Stimulated activated CD4-positive, alpha-beta T cell treated with anti-CD3 and anti-CD28 coated beads, Interleukin-4, amount 100 ng/mL, for 1 hour (primary cell): ENCODE data around the gene NPAS1.

Source experiments
- DNase-seq: peaks from one replicate; pipeline ENCODE4 v3.0.0-alpha.2; 2020

The NPAS1 gene

DNA sequence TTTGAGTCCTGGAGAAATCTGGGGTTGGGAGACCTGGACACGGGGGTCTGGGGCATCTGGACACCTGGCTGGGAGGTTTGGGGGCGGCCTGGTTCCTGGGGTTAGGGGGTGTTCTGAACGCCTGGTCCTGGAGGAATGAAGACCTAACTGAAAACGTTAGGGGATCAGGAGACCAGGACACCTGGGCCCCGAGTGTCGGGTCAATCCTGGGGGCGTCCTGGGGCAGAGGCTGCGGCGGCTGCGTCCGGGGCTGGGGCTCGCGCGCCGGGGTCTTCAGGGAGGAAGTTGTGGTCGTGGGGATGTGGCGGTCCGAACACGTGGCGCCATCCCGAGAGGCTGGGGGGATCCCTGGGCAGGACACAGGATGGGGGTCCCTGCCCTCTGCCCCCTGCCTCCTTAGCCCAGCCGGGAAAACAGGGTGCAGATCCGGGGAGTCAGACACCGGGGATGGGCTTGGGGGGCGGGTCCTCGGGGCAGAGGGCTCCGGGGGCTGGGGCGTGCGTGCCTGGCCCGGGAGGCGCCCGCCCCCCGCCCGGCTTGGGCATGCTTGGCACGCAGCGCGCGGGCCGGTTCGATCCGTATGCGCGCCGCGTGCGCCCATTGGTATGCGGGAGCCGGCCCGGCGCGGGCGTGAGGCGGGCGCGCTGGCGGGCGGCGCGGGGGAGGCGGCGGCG lies 632 bp downstream of the NPAS1 start:
- no peak for DNase-seq

DNA sequence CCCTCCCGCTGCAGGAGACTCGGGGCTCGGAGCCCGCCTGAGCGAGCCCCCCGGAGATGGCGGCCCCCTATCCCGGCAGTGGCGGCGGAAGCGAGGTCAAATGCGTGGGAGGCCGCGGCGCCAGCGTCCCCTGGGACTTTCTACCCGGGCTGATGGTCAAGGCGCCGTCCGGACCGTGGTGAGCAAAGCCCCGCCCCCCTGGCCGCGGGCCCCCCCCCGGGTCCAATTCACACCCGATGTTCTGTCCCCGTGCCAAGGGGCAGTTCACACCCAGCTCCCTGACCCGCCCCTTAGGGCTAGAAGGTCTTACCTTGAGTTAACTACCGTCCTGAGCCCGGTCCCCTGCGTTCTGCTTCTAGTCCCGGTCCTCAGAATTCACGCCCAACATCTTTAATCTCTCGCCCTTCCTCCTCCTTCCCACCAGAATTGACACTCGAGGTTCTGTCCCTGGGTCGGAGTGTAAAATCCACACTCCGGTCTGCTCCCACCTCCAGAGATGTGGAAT lies 1.4 kb downstream of the NPAS1 start:
- DNase-seq = no peak

DNA sequence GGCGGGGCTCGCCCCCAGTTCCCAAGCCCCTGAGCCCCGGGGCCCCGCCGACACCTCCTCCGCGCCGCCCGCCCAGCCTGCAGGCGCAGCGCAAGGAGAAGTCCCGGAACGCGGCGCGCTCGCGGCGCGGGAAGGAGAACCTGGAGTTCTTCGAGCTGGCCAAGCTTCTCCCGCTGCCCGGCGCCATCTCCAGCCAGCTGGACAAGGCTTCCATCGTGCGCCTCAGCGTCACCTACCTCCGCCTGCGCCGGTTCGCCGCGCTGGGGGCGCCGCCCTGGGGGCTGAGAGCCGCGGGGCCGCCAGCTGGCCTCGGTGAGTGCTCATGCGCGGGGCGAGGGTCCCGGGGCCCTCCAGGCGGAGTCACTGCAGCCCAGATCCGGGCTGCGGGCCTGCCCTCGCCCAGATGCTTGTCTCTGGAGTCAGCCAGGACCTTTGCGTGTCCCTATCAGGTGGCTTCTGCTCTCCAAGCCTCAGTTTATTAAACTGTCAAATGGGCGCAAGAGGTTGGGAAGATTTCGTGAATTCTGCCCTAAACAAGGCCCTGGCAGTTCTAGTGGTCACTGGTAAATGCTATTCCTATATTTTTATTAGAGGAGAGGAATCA lies 2.0 kb downstream of the NPAS1 start:
- no peak for DNase-seq

DNA sequence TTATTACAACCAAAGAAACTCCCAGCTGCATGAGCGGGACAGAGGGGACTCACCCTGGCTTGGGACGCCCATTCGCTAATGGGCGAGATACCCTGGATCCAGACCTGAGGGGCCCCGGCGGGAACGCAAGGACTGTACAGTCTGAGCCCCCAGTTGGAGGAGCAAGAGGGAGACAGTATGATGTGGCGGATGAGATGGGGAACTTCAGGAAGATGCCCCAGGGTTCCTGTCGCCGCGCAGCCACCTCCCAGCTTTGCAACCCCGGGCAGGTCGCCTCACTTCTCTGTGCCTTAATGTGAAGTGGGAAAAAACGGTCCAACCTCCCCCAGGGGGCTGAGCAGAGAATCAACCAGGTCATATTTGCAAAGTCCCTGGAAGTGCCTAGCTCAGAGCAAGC lies 2.5 kb downstream of the NPAS1 start:
- no peak for DNase-seq

DNA sequence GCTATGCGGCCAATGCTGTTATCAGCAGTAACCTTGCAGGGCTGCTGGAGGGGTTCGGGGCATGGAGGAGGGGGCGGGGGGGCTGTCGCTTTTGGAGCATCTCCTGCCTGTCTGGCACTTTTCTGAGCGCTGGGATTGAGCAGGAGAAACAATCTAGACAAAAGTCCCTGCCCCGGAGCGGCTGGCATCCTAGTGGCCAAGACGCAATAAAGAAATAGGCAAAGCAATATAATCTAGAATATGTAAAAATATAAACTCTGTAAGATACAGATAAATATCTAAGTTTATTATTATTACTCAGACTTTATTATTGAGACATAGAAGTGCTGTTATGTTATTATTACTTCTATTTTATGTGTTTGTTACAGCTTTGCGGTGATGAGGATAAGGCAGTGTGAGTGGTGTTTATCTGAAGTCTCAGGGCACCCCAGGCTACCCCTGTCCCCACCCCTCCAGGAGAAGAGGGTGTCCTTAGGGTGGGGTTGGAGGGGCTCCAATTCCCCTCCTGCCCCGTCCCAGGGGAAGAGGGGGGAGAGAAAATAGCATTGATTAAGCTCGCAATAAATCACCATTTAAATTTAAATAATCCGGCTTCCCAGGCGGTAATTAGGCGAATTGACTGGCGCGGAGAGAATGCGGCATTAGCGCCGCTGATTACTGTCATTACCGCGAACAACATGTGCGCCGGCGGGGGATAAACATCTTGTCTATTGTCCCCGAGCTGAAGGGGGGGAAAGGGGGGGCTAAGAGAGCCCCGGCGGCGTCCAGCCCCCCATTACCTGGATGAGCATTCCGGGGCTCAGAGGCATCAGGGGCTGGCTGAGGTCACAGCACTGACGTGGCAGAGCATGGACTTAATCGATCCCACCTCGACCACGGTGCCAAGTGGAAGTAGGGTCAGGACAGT lies 3.2 kb downstream of the NPAS1 start:
- DNase-seq = no peak

DNA sequence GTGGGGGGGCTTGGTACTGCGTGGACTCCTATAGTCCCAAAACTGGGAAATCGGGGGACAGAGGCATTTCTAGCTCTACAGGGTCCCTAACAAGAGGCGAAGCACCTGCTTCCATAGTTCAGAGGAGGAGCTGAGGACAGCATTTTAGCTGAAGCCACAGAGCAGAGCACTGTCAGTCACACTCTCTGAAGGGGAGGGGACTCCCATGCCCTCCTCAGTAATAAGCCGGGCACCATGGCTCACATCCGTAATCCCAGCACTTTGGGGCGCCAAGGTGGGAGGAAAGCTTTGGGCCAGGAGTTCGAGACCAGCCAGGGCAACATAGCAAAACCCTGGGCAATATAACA lies 3.8 kb downstream of the NPAS1 start:
- DNase-seq = no peak

DNA sequence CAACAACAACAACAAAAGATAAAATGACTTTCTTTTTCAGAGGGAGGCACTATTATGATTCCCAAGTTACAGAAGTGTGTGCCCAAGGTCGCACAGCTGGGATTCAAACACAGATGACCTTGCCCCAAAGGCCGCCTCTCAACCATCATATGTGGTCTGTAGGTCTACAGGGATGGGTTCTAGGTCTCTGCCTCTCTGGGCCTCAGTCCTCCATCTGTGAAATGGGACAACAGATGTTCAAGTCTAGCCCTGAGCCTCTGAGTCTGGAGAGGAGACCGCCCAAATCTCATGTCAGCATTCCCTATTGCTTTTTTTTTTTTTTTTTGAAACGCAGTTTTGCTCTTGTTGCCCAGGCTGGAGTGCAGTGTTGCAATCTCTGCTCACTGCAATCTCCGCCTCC lies 4.9 kb downstream of the NPAS1 start:
- DNase-seq = no peak

DNA sequence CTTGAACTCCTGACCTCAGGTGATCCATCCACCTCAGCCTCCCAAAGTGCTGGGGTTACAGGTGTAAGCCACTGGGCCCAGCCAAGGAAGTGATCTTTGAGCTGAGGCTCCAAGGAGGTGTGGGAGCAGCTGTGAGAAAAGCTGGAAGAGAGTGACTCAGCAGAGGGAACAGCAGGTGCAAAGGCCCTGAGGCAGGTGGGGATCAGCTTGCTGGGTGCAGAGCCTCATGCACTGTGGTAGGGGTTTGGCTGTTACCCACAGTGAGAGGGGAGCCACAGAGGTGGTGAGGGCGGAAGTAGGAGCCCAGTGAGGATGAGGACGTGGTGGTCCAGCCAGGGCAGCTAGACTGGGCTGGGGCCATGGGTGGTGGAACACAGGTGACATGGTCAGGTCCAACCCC lies 6.5 kb downstream of the NPAS1 start:
- DNase-seq = no peak

DNA sequence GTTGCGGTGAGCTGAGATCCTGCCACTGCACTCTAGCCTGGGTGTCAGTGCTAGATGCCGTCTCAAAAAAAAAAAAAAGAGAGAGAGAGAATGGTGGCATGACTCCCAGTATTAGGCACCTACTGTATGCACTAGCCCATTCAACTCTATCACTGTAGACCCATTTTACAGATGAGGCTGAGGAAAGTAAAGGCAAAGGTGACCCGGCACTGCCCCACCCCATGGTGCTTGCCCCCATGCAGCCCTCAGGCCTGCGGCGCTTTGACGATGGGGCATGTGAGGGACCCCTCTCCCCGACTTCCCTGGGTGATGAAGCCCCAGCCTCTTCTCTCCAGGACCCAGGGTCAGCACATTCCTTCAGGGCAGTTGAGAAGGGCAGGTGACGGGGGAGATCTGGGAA lies 7.3 kb downstream of the NPAS1 start:
- DNase-seq = no peak

DNA sequence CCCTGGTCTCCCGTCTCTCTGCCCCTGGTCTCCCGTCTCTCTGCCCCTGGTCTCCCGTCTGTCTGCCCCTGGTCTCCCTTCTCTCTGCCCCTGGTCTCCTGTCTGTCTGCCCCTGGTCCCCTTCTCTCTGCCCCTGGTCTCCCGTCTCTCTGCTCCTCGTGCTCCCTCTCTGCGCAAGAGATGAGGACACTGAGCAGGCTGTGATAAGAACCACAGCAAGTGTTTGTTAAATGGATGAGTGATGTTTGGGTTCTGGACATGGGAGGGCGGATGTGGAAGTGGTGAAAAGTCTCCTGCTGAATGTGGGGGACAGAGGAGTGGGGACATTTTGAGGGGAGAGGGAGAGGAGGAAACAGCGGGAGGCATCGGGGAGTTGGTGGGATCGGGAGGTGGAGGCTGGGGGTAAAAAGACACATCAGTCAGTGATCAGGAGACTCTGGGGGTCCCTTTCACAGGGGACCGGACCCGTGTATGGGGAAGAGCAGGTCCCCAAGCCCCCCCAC lies 8.0 kb downstream of the NPAS1 start:
- no peak for DNase-seq

DNA sequence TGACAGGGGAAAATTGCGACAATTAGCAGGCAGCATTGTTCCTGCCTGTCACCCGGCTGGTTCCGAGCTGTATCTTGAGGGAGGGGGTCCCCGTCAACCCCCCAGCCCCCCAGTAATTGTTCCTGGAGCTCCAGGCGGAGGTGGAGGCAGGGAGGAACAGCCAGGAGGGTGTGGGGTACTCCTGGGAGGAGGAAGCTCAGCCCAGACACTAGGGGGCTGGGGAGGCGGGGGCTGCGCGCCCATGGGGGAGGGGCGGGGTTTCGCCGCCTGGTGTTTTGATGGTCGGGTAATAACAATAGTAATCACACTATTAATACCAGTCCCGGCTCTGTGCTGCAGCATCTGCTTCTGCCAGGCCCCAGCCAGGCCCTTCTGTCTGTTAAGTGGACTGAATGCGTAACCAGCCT lies 8.6 kb downstream of the NPAS1 start:
- no peak for DNase-seq

DNA sequence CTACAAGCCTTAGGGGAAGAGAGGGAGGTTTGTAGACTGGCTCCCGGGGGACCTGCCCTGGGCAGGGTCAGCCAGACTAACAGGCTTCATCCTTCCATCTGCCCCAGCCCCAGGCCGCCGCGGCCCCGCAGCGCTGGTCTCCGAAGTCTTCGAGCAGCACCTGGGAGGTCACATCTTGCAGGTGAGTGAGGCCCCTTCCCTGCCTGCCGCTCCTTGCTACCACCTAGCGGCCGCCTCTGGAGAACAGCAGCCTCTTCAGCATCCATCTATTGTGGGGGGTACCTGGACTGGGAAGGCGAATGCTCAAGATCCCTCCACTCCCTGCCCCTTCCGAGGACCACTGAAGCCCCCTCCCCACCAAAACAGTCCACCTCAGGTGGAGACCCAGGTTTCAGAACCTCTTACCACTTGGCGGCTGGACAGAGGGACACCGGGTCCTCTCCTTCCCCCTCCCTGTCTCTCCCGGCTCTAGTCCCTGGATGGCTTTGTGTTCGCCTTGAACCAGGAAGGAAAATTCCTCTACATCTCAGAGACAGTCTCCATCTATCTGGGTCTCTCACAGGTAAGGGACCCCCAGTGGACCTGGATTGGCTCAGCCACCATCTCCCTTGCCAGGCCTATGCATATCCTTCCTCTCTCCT lies 12.7 kb downstream of the NPAS1 start:
- peak; percentile 70 for DNase-seq

DNA sequence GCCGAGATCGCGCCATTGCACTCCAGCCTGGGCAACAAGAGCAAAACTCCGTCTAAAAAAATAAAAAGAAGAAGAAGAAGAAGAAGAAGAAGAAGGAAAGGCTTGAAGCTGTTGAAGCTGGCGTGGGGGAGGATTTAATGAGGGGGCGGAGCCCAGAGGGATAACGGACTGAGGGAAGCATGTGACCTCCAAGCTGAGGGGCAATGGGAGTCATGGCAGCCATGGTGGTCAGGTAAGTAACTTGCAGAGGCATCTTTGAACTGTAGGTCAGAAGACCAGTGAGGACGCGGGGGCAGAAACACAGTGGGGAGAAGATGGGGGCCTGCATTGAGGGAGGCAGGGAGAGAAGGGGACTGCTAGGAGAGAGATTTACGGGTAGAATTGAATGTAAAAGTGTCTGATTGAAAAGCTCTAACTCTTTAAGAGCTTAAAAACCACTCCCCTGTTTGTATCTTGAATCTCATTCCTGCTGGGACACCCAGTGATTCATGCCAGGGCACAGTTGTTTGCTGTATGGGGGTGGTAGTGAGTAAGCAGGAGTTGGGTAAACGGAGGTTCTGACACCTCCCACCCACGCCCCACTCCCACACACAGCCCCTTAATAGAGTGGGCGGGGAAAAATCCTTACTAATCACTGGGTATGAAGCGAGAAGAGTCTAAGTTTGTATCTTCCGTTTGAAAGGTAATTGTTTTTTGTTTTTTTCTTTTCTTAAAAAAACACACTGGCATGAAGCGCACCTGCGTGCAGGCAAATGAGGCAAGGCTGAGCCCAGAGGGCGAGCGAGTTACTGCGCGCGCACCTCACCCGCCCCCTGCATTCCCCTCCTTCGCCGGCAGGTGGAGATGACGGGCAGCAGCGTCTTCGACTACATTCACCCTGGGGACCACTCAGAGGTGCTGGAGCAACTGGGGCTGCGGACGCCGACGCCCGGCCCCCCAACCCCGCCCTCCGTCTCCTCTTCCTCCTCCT lies 15.8 kb downstream of the NPAS1 start:
- peak; percentile 93 for DNase-seq

DNA sequence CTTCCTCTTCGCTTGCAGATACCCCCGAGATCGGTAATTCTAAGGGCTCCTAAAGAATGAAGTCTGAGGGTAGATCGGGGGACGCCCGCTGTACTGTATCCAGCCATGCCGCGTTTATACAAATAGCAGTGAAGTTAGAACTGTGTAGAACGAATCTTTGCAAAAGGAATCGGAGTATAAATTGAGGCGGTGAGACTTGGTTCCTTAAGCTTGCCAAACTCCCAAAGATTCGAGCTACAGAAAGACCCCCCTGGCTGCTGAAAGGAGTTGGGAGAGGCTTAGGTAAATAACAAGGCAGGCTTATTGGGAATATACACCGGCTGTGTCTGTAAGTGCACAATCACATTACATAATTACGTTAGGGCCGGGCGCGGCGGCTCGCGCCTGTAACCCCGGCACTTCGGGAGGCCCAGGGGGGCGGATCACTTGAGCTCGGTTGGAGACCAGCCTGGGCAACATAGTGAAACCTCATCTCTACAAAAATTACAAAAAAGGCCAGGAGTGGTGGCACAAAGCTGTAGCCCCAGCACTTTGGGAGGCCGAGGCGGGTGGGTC lies 16.5 kb downstream of the NPAS1 start:
- no peak for DNase-seq

DNA sequence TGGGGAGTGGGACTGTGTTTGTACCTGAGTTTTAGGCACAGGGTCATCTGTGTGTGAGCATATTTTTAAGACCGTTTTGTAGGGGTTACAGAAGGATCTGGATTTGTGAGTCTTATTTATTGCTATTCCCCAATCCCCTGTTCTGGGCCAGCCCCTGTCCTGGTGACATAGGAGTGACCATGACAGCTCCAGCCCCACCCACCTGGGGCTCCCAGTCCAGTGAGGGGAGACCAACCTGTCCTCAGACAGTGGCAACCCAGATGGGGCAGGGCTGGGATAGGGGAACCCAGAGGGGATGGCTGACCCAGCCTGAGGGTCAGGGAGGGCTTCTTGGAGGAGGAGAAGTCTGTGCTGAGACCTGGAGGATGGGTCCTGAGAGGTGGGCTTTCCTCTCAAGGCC lies 18.1 kb downstream of the NPAS1 start:
- DNase-seq = no peak

DNA sequence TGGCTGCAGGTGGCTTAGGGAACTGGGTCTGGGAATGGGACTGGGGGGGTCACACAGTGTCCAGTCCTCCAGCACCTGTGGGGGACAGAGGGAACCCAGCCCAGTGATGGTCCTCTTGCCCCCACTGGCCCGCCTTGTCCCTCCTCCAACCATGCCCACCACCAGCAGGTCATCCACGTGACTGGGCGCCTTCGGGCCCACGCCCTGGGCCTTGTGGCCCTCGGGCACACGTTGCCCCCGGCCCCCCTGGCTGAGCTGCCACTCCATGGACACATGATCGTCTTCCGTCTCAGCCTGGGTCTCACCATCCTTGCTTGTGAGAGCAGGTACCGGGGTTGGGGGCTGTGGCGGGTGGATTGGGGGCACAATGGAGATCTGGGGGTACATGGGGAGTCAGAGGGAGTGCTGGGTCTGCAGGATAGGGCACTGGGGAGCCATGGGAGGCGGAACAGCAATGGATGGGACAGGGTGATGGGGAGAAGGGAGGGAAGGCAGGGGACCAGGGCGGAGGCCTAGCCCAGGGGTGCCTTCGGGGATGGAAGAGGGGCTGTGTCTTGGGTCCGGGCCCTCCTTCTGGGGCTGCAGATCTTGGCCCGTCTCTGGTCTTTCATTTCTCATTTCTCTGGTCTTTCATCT lies 19.7 kb downstream of the NPAS1 start:
- DNase-seq = no peak

DNA sequence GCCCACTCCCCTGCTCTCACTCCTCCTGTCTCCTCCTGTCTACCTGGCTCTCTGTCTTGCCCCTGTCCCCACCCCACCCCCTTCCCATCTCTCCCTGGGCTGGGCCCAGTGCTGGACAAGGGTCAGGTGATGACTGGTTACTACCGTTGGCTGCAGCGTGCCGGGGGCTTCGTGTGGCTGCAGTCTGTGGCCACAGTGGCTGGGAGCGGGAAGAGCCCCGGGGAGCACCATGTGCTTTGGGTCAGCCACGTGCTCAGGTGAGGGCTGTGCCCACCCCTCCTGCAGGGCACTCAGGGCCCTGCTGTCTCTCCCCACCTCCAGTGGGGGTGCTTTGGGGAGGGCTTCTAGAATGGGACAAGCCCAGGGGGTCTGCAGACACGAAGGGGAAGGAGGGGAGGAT lies 21.2 kb downstream of the NPAS1 start:
- no peak for DNase-seq

DNA sequence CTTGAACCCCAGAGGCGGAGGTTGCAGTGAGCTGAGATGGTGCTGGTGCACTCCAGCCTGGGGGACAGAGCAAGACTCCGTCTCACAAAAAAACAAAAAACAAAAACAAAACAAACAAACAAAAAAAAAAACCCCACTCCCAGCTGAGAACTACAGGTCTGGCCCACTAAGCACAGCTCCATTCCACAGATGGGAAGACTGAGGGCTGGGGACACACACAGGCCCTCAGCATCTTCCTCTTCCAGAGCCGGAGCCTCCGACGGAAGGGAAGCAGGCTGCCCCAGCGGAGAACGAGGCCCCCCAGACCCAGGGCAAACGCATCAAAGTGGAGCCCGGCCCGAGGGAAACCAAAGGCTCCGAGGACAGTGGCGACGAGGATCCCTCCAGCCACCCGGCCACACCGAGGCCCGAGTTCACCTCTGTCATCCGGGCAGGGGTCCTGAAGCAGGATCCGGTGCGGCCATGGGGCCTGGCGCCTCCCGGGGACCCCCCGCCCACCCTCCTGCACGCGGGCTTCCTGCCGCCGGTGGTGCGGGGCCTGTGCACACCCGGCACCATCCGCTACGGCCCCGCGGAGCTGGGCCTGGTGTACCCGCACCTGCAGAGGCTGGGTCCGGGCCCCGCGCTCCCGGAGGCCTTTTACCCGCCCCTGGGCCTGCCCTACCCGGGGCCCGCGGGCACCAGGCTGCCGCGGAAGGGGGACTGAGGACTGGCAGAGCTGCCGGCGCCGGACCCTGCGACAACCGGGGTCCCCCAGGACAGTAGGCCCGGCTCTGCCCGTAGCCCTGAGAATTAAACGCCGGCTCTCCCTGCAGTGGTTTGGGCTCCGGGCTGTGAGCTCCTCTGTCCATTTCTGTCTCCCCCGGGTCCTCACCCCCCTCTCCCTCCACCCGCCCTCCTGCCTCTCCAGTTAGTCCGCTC lies 25.6 kb downstream of the NPAS1 start:
- no peak for DNase-seq

DNA sequence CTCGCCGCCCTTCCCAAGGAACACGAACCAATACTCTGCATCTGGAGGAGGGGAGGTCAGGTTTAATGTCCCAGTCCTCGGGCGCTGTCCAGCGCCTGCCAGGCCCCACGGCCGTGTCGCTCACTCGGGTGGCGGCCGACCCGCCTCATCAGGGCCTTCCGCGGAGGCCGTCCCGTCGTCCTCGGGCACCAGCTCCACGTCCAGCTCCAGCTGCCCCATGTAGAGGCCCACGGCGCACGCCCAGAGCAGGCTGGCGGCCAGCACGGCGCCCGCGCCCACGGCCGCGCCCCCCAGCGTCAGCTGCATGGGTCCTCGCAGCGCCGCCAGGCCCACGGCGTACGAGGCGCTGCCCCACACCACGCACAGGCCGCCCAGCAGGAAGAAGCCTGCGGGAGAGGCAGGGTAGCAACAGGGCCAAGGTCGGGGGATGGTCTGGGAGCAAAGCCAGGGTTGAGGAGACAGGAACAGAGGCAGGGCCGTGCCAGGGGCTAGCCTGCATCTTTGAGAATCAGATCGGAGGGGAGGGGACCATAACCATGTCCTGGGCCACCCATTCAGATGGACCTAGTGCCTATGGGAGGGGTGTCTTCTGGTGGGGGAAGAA lies 26.3 kb downstream of the NPAS1 start:
- no peak for DNase-seq
